Neural cell (in vitro differentiated cells): ENCODE data around the gene SOD3. TPM values are rescaled to one million over a fixed set of nuclear protein-coding genes. Genes with fewer than 3 reads are reported as not detected.

ENCODE experiments used
- H2AFZ ChIP-seq: fragments of 200-600, 300-800 bp; sonication (generic), shearing (Covaris generic); 2 replicates; pipeline ENCODE4 v1.6.0; 2014; ENCODE audit warnings: low read depth, mild to moderate bottlenecking, antibody characterized with exemption, low read length, moderate library complexity
- H3F3A ChIP-seq: fragments of 200-600 bp; shearing (Covaris generic); 2 replicates; pipeline ENCODE4 v1.6.1; 2016; ENCODE audit warnings: mild to moderate bottlenecking, moderate library complexity, mixed read lengths, antibody characterized with exemption, low read length; ENCODE audit not compliant: insufficient read depth, poor library complexity, severe bottlenecking
- H3K27ac ChIP-seq: fragments of 200-600, 300-800 bp; sonication (generic), shearing (Covaris generic); 2 replicates; pipeline ENCODE4 v1.5.1; 2014; ENCODE audit warnings: mild to moderate bottlenecking, low read length, moderate library complexity
- H3K27me3 ChIP-seq: fragments of 300-800, 200-600 bp; sonication (generic), shearing (Covaris generic); 2 replicates; pipeline ENCODE4 v1.6.0; 2014; ENCODE audit warnings: mild to moderate bottlenecking, low read depth, low read length, moderate library complexity; ENCODE audit not compliant: insufficient read depth
- H3K36me3 ChIP-seq: fragments of 300-800, 200-600 bp; sonication (generic), shearing (Covaris generic); 2 replicates; pipeline ENCODE4 v1.5.1; 2014; ENCODE audit warnings: mild to moderate bottlenecking, antibody characterized with exemption, low read length, moderate library complexity; ENCODE audit not compliant: insufficient read depth
- H3K4me2 ChIP-seq: fragments of 300-800, 200-600 bp; sonication (generic), shearing (Covaris generic); 2 replicates; pipeline ENCODE4 v1.6.0; 2014; ENCODE audit warnings: mild to moderate bottlenecking, low read length
- H3K4me3 ChIP-seq: fragments of 300-800, 200-600 bp; sonication (generic), shearing (Covaris generic); 2 replicates; pipeline ENCODE4 v1.5.1; 2014; ENCODE audit warnings: mild to moderate bottlenecking, low read length, moderate library complexity
- H3K79me2 ChIP-seq: fragments of 200-600 bp; shearing (Covaris generic); replicated peaks from 2 replicates; pipeline ENCODE4 v1.6.0; 2014; ENCODE audit warnings: mild to moderate bottlenecking, low read length, moderate library complexity; ENCODE audit not compliant: insufficient read depth
- H3K9ac ChIP-seq: fragments of 300-800, 200-600 bp; sonication (generic), shearing (Covaris generic); 2 replicates; pipeline ENCODE4 v1.6.1; 2016; ENCODE audit warnings: mild to moderate bottlenecking, low read length, mixed read lengths
- H3K9me2 ChIP-seq: fragments of 200-600 bp; shearing (Covaris generic); 2 replicates; pipeline ENCODE4 v1.6.1; 2016; ENCODE audit warnings: mild to moderate bottlenecking, low read length, mixed read lengths; ENCODE audit not compliant: insufficient read depth
- H3K9me3 ChIP-seq: fragments of 200-600, 300-800 bp; sonication (generic), shearing (Covaris generic); 2 replicates; pipeline ENCODE4 v1.6.1; 2016; ENCODE audit warnings: mild to moderate bottlenecking, mixed run types, low read length, moderate library complexity, mixed read lengths
- H4K20me1 ChIP-seq: fragments of 200-600 bp; shearing (Covaris generic); 2 replicates; pipeline ENCODE4 v1.6.1; 2016; ENCODE audit warnings: mild to moderate bottlenecking, mixed run types; ENCODE audit not compliant: insufficient read depth
- CTCF ChIP-seq: fragments of 450-650 bp; IDR thresholded peaks from 2 replicates; pipeline ENCODE4 v1.5.1; 2014; ENCODE audit warnings: antibody characterized with exemption, mild to moderate bottlenecking, moderate library complexity; ENCODE audit not compliant: poor library complexity, severe bottlenecking
- EP300 ChIP-seq: fragments of 450-650 bp; conservative IDR thresholded peaks from 2 replicates; pipeline ENCODE4 v1.6.1; 2014; ENCODE audit warnings: antibody characterized with exemption, mild to moderate bottlenecking, moderate library complexity; ENCODE audit not compliant: poor library complexity, severe bottlenecking
- EZH2 ChIP-seq: fragments of 200-600, 300-800 bp; shearing (Covaris generic), sonication (generic); IDR thresholded peaks from 2 replicates; pipeline ENCODE4 v1.6.1; 2014; ENCODE audit warnings: antibody characterized with exemption, low read length, borderline replicate concordance, mild to moderate bottlenecking; ENCODE audit not compliant: insufficient read depth, poor library complexity, severe bottlenecking
- MXI1 ChIP-seq: fragments of 450-650 bp; conservative IDR thresholded peaks from 2 replicates; pipeline ENCODE4 v1.6.1; 2014; ENCODE audit warnings: antibody characterized with exemption, mild to moderate bottlenecking; ENCODE audit not compliant: poor library complexity, severe bottlenecking
- POLR2AphosphoS5 ChIP-seq: IDR thresholded peaks from 2 replicates; pipeline ENCODE4 v1.6.1; 2012
- RAD21 ChIP-seq: fragments of 450-650 bp; conservative IDR thresholded peaks from 2 replicates; pipeline ENCODE4 v1.6.1; 2014; ENCODE audit warnings: antibody characterized with exemption, mild to moderate bottlenecking, moderate library complexity
- REST ChIP-seq: IDR thresholded peaks from 2 replicates; pipeline ENCODE4 v1.6.1; 2012; ENCODE audit warnings: borderline replicate concordance
- SMC3 ChIP-seq: fragments of 450-650 bp; conservative IDR thresholded peaks from 2 replicates; pipeline ENCODE4 v1.6.1; 2014; ENCODE audit warnings: antibody characterized with exemption, mild to moderate bottlenecking, moderate library complexity; ENCODE audit not compliant: poor library complexity
- TAF1 ChIP-seq: IDR thresholded peaks from 2 replicates; pipeline ENCODE4 v1.6.1; 2012; ENCODE audit warnings: low read depth
- polyA plus RNA-seq: library from polyadenylated mRNA; depleted of rRNA; stranded (reverse); fragments of >200 nt; gene quantifications from 2 replicates; pipeline ENCODE4 v1.2.3, GENCODE V29; 2014

SOD3 gene
- polyA plus RNA-seq, 1 donor from 2014 or later, result not detected

- Histone ChIP-seq H3K9ac (no peak overlapping the region), H3K4me2 (no peak overlapping the region), H2AFZ (no peak overlapping the region), H3K27ac (no peak overlapping the region), H3F3A (no peaks in the 10 kb centered on the region), H3K36me3 (no peaks in the 10 kb centered on the region), H3K27me3 (no peaks in the 10 kb centered on the region), H3K9me2 (no peaks in the 10 kb centered on the region), H3K79me2 (no peaks in the 10 kb centered on the region), H3K4me3 (no peak overlapping the region), H3K9me3 (no peaks in the 10 kb centered on the region), H4K20me1 (no peaks in the 10 kb centered on the region)
- TF ChIP-seq SMC3 (no peak), RAD21 (no peak), EP300 (no peak), EZH2 (no peak), POLR2AphosphoS5 (no peak), CTCF (no peak), REST (no peak), TAF1 (no peak), MXI1 (no peak)
Observed at GRCh38 chr4:24813732-24814131, 18.4 kb downstream of the SOD3 start.

GRCh38 chr4:24816797-24817196 is 21.4 kb downstream of the SOD3 start:
- no peaks in the 10 kb centered on the region for H3K9me2 ChIP-seq
- H3K36me3 ChIP-seq, result no peaks in the 10 kb centered on the region
- no peaks in the 10 kb centered on the region for H3K9me3 ChIP-seq
- no peak overlapping the region for H3K4me2 ChIP-seq
- H2AFZ ChIP-seq, result peak overlapping the region; percentile 33
- no peaks in the 10 kb centered on the region for H3K79me2 ChIP-seq
- TF ChIP-seq POLR2AphosphoS5, result peak; percentile 13
- TF ChIP-seq RAD21, result no peak
- no peak for TF ChIP-seq CTCF
- no peak overlapping the region for H3K4me3 ChIP-seq
- no peaks in the 10 kb centered on the region for H4K20me1 ChIP-seq
- no peaks in the 10 kb centered on the region for H3K27me3 ChIP-seq
- H3F3A ChIP-seq, result no peaks in the 10 kb centered on the region
- peak overlapping the region; percentile 28 for H3K27ac ChIP-seq
- no peak overlapping the region for H3K9ac ChIP-seq
